GM12874 (cell line): ENCODE measurements around the gene ITLN1.

ENCODE experiments used
- TF ChIP-seq, protein P1 (sequence below): IDR thresholded peaks from 2 replicates; pipeline ENCODE4 v1.5.1; 2011; ENCODE audit warnings: low read depth, mild to moderate bottlenecking, control low read depth, low read length, moderate library complexity; ENCODE audit not compliant: insufficient read depth

The ITLN1 gene

GRCh38 chr1:160863061-160863773 is 21.8 kb downstream of the ITLN1 start:
- TF ChIP-seq, protein P1, sequence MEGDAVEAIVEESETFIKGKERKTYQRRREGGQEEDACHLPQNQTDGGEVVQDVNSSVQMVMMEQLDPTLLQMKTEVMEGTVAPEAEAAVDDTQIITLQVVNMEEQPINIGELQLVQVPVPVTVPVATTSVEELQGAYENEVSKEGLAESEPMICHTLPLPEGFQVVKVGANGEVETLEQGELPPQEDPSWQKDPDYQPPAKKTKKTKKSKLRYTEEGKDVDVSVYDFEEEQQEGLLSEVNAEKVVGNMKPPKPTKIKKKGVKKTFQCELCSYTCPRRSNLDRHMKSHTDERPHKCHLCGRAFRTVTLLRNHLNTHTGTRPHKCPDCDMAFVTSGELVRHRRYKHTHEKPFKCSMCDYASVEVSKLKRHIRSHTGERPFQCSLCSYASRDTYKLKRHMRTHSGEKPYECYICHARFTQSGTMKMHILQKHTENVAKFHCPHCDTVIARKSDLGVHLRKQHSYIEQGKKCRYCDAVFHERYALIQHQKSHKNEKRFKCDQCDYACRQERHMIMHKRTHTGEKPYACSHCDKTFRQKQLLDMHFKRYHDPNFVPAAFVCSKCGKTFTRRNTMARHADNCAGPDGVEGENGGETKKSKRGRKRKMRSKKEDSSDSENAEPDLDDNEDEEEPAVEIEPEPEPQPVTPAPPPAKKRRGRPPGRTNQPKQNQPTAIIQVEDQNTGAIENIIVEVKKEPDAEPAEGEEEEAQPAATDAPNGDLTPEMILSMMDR: no peak

DNA sequence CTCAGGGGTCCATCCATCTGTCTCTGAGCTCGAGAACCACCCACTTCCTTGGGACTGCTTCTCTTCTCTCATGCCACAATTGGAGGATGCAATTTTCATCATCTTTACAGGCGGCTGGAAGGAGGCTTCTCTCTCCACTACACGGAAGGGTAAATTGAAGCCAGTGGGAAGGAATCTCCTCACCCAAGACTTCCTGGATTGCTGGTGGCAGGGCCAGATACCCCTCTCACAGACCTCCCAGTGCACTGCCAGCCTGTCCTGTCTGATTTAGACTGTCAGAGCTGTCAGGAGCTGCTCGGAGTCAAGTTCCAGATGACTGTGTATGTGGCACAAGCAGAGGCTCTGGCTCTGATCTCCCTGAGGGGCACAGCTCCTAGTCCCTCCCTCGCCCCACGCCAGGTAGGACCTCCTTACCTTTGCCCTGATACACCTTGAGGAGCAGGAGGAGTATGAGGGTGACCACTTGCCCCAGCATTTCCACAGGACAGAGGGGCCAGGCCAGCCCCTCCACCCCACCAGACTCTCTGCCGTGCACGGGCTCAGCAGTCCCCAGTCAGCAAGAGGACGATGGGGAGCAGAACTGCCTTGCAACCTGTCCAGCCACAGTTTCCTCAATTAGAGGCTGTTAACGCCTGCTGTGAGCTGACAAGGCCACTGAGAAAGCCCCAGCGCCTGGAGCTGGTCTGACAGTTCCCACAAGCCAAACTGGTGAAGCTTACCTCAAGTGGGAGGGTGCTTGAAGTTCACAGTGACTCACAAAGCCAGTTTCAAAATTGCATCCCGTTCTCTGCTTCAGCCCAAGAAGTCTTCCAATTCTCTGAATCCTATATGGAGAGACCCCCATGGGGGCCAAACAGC is 22.5 kb downstream of the ITLN1 start, which contains the start of gene CD244:
Gene CD244 (minus strand): TSS at position 685 of the 858 bp plus-strand sequence. CDS start 210 bp downstream, at position 475.
- TF ChIP-seq, protein P1: no peak

GRCh38 chr1:160860840-160861505 is 24.0 kb downstream of the ITLN1 start:
- TF ChIP-seq, protein P1: no peak

GRCh38 chr1:160859166-160859565 is 25.8 kb downstream of the ITLN1 start:
- TF ChIP-seq, protein P1: no peak

- TF ChIP-seq, protein P1: no peak
Observed at GRCh38 chr1:160858507-160858906, 26.5 kb downstream of the ITLN1 start.

DNA sequence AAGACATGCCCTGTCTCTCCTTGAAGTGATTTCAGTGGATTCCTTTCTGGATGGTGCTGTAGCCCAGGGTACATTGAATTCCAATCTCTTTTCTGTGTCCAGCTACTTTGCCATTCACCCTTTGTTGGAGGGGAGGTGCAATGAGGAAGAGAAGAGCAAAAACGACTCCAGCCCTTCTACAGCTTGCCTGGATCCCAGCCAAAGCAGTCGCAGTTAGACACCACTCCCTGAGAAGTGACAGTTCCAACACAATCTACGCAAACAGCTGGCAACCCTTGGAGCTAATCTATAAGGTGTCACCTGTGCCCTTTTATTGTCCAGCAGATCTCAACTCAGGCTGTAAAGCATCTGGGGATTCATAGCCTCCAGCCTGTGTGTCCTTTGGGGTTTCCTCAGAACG is 26.9 kb downstream of the ITLN1 start:
- TF ChIP-seq, protein P1: no peak
